Superior temporal gyrus (tissue), 1 donor: Measurements from ENCODE around the gene PTBP3.
"Not testable (repeated sequence)": the region's sequence is repeated elsewhere in the genome, so short reads cannot be mapped to it uniquely, and the experiment has no call there.

Experiments
- DNase-seq: peaks from one replicate; pipeline ENCODE4 v3.0.0-alpha.2; 2016; ENCODE audit errors: extremely low spot score

Gene PTBP3

GRCh38 chr9:112207451-112207850 is 126.0 kb downstream of the PTBP3 start:
- DNase-seq: no peak

DNA sequence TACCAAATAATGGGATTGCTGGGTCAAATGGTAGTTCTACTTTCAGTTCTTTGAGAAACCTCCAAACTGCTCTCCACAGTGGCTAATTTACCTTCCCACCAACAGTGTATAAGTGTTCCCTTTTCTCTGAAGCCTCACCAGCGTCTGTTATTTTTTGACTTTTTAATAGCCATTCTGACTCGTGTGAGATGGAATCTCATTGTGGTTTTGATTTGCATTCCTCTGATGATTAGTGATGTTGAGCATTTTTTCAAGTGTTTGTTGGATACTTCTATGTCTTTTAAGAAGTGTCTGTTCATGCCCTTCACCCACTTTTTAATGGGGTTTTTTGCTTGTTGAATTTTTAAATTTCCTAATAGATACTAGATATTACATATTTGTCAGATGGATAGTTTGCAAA is 129.9 kb downstream of the PTBP3 start:
- no peak for DNase-seq

DNA sequence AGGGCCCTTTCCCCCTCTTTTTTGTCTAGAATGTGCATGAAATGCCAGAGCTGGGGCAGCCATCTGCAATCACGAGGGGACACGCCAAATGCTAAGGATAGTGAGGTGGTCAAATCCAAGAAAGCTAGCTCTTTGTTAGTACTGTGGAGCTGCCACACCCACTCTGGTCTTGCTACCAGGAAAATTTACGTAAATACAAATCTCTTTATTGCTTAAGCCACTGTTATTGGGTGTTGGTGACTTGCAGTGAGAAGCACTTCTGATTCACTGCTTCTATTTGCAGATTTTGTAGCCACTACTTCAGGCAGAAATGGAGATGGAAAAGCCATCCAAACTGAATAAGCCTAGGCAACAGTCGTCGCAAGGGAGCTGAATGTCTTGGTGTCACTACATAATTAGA is 132.7 kb downstream of the PTBP3 start:
- DNase-seq: no peak

DNA sequence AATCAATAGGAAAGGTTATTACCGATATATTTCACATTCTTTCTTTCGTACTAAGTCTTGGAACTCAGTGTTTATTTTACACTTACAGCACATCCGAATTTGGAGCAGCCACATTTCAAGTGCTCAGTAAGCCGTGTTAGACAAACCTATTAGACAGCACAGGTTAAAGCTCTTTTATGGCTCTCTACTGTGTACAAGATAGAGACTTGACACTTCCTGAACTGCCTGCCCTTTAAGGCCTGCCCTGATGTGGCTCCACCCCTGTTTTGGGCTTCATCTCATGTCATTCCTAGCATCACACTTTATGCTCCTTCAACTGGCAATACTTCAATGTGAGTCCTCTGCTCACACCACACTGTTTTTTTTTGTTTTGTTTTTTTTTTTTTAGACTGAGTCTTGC is 134.8 kb downstream of the PTBP3 start:
- no peak for DNase-seq

- DNase-seq: no peak
Observed at GRCh38 chr9:112194969-112195431, 138.4 kb downstream of the PTBP3 start.

GRCh38 chr9:112193572-112194288 is 139.7 kb downstream of the PTBP3 start:
- no peak for DNase-seq

DNA sequence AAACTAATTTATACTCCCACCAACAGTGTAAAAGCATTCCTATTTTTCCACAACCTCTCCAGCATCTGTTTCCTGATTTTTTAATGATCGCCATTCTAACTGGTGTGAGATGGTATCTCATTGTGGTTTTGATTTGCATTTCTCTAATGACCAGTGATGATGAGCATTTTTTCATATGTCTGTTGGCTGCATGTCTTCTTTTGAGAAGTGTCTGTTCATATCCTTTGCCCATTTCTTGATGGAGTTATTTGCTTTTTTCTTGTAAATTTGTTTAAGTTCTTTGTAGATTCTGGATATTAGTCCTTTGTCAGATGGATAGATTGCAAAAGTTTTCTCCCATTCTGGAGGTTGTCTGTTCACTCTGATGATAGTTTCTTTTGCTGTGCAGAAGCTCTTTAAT is 143.1 kb downstream of the PTBP3 start:
- DNase-seq: not testable (repeated sequence)

DNA sequence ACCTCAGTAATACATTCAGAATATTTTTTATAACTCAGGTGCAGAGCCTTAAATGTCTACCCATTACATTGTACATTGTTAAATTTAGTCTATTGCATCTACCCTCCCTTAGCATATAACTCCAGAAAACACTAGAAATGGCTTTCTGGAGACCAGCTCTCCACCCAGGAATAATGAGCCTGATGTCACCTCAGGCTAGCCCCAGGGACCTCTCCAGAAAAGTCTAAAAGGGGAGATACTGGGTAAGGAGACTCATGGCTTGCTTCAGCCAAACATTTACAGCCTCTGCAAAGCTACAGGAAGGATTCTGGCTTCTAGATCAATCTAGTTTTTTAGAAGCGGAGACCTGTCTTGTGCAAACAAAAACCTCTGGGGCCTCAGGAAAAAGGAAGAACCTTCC is 144.5 kb downstream of the PTBP3 start:
- DNase-seq: no peak

DNA sequence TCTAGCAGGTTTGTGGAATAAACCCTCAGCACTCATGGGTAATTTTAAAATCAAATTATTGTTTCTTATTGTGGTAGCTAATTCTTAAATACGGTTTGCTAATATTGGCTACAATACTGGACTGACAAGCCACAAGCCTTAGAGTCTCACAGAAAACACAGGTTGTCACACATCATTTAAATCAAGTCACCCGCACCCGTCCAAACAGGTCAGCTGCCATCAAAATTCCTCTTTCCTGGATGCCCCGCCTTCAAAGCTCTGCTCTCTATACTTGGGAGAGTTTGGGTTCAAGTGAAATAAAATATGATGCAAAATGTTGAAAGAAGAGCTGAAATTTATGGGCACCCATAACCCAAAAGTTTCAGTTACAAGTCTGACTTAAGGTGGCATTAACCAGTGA is 146.0 kb downstream of the PTBP3 start:
- no peak for DNase-seq

- DNase-seq: no peak
Observed at GRCh38 chr9:112186695-112187094, 146.7 kb downstream of the PTBP3 start.

DNA sequence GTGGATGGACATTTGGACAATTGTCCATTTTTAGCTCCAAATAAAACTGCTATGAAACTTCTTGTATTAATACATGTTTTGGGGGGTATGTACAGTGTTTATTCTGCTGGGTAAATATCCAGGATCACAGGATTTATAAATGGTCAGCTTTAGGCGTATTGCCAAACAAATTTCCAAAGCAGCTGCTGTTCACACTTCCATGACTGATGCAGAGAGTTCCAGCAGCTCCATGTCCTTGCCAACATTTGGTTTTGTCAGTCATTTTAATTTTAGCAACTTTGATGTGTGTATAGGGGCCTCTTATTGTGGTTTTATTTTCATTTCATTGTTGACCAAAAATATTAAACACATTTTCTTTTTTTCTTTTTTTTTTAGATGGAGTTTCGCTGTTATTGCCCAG is 148.5 kb downstream of the PTBP3 start:
- DNase-seq: no peak

GRCh38 chr9:112184221-112184620 is 149.2 kb downstream of the PTBP3 start:
- no peak for DNase-seq

DNA sequence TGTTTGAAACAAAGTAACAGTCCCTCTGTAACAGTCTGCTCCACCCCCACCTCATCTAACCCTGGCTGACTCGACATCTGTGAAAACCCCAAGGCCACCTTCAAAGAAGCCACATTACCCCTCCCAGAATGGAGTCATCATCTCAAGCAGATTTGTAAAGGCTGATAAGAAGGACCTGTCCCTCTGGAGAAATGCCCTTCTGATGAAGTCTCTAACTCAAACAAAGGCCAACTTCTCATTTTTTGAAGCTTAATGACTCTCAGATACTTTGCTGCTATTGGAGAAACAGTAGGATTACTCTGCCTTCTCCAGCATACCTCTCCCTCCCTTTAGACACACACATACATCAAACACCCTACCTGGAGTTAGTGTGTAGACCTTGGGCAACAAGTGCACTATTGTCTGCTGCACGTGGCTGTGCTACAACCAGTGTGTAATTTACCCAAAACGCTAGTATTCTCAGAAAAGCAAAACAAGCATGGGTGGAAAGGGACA is 153.0 kb downstream of the PTBP3 start:
- no peak for DNase-seq

DNA sequence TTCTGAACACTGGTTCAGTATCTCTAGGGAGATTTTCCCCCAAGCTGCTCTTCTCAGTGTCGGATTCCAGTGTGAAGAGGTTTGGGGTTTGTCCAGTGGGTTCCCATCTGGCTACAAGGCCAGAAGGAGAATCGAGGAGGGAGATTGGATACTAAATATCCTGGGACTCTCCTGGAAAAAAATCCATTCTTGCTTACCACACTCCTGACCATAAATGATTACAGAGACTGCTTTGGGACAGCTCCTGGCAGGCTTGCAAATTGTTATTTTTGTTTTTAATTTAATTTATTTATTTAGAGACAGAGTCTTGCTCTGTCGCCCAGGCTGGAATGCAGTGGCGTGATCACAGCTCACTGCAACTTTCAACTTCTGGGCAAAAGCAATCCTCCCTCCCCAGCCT is 153.6 kb downstream of the PTBP3 start:
- no peak for DNase-seq

- no peak for DNase-seq
Observed at GRCh38 chr9:112176524-112176923, 156.9 kb downstream of the PTBP3 start.

DNA sequence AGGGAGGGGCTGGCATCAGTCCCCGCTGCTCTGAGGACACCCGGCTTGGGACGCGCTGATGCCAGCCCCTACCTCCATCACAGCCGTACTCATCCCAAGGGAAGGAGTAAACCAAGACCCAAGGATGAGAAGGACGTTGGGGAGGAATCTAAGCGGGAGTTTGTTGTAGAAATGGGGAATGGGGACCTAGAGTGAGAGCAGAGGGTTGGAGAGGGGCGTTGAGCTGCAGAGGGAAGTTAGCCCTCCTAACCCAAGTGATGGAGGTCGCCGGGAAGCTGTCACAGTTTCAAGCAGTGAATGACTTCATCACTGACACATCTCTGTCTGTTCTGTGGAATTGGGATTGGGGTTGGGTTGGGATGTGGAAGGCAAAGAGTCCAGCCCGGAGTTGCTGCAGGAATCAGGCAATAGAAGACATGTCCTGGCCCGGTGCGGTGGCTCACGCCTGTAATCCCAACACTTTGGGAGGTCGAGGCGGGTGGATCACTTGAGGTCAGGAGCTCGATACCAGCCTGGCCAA is 157.6 kb downstream of the PTBP3 start:
- no peak for DNase-seq

- DNase-seq: no peak
Observed at GRCh38 chr9:112174965-112175795, 158.2 kb downstream of the PTBP3 start, which contains the start of gene SUSD1. Gene SUSD1 (minus strand): TSS chr9:112175297. CDS start chr9:112175235, 62 bp downstream.

DNA sequence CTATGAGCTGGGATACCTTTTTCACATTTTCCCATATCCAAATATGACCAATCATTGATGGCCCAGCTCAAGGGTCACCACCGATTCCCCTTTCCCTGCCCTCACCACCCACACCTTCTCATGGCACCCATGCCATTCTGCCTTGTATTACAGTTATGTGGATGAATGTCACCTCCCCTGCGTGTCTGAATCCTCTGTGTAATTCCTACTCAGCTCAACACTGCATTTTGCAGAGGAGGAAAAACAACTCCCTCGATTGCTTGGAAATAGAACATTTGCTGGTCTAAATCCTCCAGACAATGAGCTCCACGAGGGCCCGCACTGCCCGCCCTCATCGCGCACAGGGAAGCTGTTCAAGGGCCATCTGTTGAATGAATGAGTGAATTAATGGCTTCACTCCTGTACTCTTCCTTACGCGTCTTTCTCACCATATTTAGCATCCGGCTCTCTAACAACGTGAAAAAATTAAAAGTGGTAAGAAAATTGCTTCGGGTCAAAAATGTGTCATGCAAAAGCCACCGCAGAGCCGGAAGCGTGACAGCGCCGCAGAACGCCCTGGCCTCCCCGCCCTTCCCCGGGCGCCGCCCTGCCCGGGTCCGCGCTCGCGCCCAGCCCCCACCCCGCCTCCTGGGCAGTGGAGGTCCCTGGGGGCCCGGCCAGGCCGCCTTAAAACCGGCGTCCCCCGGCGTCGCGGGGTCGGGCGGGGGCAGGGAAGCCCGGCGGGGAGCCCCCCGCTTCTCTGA is 159.0 kb downstream of the PTBP3 start:
- DNase-seq: no peak

DNA sequence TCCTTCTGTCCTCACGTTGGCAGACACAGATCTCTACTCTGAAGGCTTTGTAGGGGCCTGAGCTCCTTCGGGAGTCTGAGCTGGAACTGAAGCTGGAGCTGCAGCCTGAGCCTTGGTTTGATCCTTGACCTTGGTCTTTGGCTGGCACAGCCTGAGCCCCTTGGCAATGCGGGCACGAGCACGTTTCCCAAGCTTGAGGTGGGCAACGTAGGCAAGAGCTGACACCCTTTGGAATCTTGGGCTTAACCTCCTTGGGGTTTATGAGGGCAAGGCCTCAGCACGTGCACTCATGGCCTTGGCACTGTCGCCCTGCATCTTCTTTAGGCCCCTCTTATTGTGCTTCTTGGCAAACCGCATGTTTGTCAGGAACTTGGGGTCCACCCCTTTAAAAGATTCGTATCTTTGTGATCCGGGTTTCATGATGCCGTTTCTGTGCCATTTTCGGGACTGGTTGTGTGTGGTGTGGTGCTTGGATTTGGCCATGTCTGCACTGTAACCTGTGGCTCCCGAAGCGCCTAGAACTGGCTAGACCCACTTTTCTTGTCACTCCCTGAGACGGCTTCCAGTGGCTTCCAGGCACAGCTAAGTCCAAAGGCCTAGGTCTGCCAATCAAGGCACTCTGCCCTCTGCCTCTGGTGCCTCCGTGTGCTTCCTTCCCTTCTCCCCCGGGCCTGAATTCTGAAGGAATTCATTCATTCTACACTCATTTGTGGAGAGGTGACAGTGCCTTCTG is 159.8 kb downstream of the PTBP3 start:
- DNase-seq: no peak

- no peak for DNase-seq
Observed at GRCh38 chr9:112170968-112171367, 162.5 kb downstream of the PTBP3 start.

GRCh38 chr9:112170235-112170634 is 163.2 kb downstream of the PTBP3 start:
- no peak for DNase-seq
